Activated CD8-positive, alpha-beta memory T cell treated with anti-CD3 and anti-CD28 coated beads, Interleukin-2, amount 50 U/mL, for 24 hours (primary cell): Measurements from ENCODE around the gene HOMEZ.

Experiments
- DNase-seq: peaks from one replicate; pipeline ENCODE4 v3.0.0-alpha.2; 2020; ENCODE audit errors: extremely low read depth

The HOMEZ gene

GRCh38 chr14:23307687-23308644 is 22.0 kb upstream of the HOMEZ start:
- no peak for DNase-seq

DNA sequence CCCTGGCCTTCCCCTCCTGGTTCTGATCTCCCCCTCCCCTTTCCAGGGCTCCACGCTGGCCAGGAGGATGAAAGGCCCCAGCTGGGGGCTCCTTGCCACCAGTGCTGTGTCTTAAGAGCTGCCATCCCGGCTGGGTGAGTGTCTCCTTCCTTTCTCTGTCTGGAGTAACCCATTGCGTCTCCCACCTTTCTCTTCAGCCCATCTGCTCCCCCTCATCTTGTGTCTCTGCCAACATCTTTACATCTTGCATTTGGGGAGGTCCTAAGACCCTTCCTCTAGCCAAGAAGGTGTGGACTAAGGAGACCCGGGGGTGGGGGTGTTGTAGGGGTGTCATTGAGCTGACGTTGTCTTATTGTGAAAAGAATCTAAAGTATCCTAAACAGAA is 21.2 kb upstream of the HOMEZ start:
- DNase-seq, result no peak

DNA sequence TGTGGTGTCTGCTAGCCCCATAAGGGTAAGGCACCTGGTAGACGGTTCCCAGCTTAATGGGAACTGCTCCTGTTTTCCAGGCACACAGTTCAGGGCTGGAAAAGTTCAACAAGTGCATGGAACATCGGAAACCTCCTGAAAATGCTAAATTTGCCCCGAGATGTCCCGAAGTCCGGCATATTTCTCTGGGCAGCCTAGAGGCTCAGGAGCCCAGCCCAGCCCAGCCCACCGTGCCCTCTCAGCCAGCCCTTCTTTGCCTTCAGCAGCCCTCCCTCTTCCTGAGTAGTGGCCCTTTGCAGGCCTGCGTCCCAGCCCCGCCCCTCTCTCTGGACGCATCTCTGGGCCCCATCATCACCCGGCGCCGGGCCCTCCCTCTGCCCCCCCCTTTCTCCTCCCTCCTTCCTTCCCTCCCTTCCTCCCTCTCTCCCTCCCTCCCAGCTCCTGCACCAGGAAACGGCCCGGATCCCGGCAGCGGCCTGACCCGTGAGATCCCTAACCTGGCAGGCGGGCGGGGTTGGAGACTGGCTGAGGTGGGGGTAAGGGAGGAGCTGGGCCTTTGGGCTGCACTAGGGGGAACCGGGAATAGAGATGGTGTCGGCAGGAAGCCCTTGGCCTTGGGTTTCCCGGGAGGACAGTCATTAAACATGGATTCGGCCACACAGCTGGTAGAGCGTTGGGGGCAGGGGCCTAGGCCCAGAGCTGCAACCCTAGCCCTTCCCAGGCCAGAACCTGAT is 20.6 kb upstream of the HOMEZ start, which contains the start of gene BCL2L2:
BCL2L2 (plus strand) TSS at position 422 of the 734 bp plus-strand sequence. CDS start 935 bp downstream, outside the sequence.
- no peak for DNase-seq

- DNase-seq, result peak; percentile 51
Observed at GRCh38 chr14:23302290-23303225, 16.6 kb upstream of the HOMEZ start, which contains the start of gene PPP1R3E. PPP1R3E (minus strand) TSS chr14:23302859; CDS start chr14:23302576, 283 bp downstream.

GRCh38 chr14:23301969-23302289 is 16.0 kb upstream of the HOMEZ start:
- peak; percentile 20 for DNase-seq

DNA sequence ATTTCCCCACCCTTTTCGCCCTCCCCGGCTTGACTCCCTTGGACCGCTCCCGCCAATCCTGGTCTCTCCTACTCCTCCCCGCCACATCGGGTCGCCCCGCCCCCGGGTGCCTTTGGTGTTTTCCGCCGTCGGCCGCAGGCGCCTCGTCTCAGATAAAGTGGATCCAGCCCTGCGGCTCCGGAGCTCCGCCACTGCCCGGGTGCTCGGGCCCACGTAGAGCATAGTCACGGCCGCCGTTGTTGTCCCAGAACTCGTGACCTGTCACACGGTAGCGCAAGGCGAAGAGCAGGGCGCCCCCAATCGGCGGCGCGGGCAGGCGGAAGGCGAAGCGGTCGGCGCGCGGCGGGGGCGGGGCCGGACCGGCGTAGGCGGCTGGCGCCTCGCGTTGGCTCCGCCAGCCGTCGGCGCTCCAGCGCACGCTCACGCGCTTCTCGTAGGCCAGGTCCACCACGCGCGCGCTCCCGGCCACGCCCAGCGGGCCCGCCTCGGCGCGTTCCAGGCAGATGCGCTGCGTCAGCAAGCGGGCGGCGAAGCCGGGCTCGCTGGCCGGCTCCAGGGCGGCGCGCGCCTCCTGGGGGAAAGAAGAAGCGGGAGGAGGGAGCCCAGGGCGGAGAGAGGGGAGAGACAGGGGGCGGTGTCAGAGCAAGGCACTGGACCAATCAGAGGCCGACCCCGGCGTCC is 15.5 kb upstream of the HOMEZ start:
- DNase-seq, result peak; percentile 84

GRCh38 chr14:23300687-23301223 is 14.8 kb upstream of the HOMEZ start:
- no peak for DNase-seq

- DNase-seq, result no peak
Observed at GRCh38 chr14:23299986-23300686, 14.2 kb upstream of the HOMEZ start.

DNA sequence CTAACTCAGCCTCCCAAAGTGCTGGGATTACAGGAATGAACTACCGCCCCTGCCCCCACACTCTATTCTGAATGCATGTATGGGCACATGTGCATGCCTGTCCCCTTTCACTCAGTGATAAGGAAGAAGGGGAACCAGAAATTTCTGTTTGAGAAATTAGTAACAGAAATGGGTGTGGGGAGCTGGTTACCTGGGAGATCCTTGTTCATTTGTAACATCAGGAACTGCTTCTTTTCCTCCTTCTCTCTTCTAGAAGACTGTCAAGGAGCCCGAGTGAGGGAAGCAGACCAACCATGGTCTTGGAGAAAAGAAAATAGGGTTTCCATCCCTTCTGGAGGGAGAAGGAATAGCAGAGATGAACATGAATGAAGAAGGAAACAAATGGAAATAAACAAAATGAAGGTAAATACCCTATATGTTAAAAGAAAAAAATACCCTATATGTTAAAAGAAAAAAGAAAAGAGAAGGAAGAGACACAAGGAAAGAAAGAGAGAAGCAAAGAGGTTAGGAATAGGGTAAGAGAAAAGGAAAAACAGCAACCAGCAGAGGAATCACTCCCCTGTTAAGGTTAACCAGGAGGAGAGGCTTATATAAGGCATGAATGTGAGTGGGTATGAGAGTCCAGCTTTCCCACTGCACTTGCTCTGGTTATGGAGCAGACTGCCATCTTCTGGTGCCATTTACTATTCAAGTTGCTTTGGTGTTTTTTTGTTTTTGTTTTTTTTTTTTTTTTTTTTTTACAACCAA is 13.5 kb upstream of the HOMEZ start:
- no peak for DNase-seq

DNA sequence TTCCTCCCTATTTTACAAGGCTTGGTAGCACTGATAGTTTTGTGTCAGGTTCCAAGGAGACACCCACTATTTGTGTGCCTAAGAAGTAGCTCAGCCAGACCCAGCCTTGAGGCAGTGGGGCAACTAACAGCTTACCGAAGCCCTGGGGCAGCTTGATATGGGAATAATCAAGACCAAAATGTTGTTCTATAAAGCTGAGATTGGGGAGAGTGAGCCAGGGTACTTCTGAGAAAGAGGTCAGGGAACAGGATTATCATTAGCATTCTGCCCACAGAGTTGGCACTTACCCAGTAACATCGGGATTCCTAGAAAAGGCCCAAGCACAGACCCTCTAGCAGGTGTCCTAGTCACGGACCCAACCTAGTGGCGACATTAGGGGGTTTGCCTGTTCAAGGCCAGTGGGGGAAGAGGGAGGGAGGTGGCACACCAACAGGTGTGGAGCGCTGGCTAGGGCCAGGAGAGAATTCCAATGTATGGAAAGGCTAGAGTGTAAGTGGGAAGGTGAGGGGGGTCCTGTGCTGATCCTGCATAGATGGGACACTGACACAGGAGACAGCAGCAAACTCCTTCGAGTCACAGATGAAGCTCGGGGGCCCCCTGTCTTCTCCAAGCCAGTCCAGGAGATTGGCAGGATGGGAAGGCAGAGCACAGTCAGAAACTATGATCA is 11.8 kb upstream of the HOMEZ start:
- DNase-seq, result no peak

DNA sequence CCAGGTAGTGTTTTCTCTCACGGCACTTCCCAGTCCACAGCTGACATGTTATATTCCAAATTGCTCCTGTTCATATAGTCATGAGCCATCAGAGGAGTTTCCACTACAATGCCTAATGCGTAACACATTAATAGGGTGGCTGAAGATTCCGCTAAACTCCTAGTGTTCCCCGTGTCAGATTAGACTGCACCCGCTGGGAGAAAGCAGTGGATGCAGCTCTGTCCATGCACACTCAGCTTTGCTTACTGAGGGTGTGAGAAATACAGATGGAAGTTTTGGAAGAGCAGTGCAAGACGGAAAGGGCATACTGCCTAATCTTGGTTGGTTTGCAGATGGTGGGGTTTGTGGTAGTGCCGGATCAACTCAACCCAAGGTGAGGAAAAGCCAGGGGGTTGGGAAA is 11.2 kb upstream of the HOMEZ start:
- no peak for DNase-seq

GRCh38 chr14:23296012-23296777 is 10.3 kb upstream of the HOMEZ start:
- no peak for DNase-seq

DNA sequence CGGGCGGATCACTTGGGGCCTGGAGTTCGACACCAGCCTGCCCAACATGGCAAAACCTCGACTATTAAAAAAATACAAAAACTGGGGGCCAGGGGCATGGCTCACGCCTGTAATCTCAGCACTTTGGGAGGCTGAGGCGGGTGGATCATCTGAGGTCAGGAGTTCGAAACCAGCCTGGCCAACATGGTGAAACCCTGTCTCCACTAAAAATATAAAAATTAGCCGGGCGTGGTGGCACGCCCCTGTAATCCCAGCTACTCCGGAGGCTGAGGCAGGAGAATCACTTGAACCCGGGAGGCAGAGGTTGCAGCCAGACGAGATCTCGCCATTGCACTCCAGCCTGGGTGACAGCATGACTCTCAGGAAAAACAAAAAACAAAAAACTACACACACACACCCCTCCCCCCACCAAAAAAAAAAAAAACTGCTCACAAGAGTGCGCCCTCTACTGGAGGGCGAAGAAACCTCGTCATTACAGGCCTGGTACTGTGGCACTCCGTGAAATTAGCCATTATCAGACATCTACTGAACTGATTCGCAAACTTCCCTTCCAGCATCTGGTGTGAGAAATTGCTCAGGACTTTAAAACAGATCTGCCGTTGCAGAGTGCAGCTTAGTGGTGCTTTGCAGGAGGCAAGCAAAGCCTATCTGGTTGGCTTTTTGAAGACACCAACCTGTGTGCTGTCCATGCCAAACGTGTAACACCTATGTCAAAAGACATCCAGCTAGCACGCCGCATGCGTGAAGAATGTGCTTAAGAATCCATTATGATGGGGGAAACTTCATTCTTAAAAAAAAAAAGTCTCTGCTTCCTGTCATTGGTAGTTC is 9.0 kb upstream of the HOMEZ start:
- DNase-seq, result peak; percentile 17

GRCh38 chr14:23286902-23287479 is 1.1 kb upstream of the HOMEZ start:
- DNase-seq, result no peak

DNA sequence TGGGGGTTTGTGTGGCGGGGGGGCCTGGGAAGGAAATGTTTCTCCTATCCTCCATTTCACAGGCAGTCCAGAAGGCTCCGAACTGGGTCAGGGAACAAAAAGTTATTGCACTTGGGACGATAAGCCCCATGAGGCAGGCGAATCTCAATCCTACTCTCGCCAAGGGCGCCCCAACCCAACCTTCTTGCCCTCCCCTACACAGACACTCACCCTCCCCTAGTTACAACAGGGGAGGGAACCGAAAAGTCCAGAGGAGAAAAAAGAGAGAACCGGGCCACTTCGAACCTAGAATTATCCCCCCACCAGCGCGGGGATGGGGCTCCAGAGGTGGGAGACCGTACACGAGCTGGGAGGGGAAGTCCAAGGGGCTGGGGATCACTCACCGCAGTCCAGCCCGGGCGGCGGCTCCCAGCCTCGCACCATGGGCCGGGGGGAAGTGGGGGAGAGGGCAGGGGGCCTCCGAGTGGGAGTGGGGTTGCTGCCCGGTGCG is 357 bp downstream of the HOMEZ start:
- no peak for DNase-seq

DNA sequence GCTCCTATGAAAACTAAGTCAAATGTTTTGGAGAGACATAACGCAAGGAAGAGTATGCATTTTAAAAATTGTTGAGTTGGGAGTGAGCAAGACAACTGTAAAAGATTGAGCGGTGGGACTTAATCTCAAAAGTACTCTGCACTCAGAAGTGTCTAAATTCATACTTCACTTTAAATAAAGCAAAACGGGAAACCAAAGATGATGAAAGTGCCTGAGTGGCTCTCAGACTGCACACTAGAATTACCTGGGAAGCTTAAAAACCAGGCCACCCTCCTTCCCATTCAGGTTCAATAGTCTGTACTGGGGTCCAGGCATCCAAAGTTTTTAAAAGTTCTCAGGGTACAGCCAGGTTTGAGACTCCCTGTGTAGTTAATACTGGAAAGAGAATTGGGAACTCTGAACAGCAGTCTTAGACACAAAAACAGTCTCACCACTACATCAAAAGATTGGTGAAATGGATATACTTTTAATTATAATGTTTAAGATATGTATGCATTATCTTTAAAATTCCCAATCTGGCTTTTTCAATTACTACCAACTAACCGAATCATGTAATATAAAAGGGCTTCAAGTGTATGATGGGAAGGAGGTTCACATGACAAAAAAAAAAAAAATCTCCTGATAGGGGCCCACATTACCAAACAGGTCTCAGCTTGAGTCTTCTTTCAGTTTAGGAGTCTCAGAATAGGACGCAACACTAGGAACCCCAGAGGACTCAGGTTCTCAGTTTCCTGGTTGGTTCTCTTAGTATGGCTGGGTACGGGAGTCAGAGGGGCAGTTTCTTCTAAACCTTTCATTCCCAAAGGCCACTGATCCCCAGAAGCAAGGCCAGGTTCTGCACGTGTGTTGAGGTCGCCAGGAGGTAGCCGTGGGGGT is 1.0 kb downstream of the HOMEZ start:
- no peak for DNase-seq
